A549 (cell line): Measurements from ENCODE around the gene ZNF814. TPM values are rescaled to one million over a fixed set of nuclear protein-coding genes. Genes with fewer than 3 reads are reported as not detected.

ENCODE experiments used
- ATAC-seq, 2 experiments: fragments of 200-7000 bp in 1 of 2; fragments of >200 bp in 1 of 2; cut with Nextera tagmentation in 1 of 2; cut with Tn5 transposase in 1 of 2; 3 replicates each; pipeline versions ENCODE4 v1.8.0 to v1.9.1; 2018 to 2020; ENCODE audit warnings: mild to moderate bottlenecking in 1 of 2, moderate library complexity in 1 of 2
- CTCF ChIA-PET: fragments of 300-600 bp; sonication (Branson Sonifier 250); formaldehyde crosslinking; extraction: SDS; loops from one replicate; lab custom pipeline; 2021; ENCODE audit warnings: antibody characterized with exemption, inconsistent platforms; lab: Yijun Ruan, JAX
- POLR2A ChIA-PET: fragments of 350-600 bp; formaldehyde crosslinking; extraction: SDS; loops from one replicate; lab custom pipeline; 2021; ENCODE audit warnings: antibody characterized with exemption, inconsistent platforms; lab: Yijun Ruan, JAX
- DNase-seq, 2 experiments: peaks; one replicate each; pipeline versions ENCODE4 v3.0.0 to v3.0.0-alpha.2; 2011 to 2016; ENCODE audit warnings: low read depth in 1 of 2, low spot score in 1 of 2
- FAIRE-seq: peaks from 2 replicates; lab custom pipeline; 2011; peaks lifted over from hg19 to GRCh38; lab: Jason Lieb, UNC
- H3K27ac ChIP-seq, 2 experiments: fragments of >200 bp; sonication (Bioruptor Twin); formaldehyde crosslinking; 3 replicates each; pipeline ENCODE4 v1.5.1; 2016 to 2017
- H3K4me1 ChIP-seq: fragments of >200 bp; sonication (Bioruptor Twin); formaldehyde crosslinking; 3 replicates; pipeline ENCODE4 v1.6.1; 2016
- H3K4me2 ChIP-seq: fragments of >200 bp; sonication (Bioruptor Twin); formaldehyde crosslinking; 3 replicates; pipeline ENCODE4 v1.6.1; 2016
- H3K4me3 ChIP-seq: fragments of >200 bp; sonication (Bioruptor Twin); formaldehyde crosslinking; 3 replicates; pipeline ENCODE4 v1.5.1; 2016
- H3K9me3 ChIP-seq: fragments of >200 bp; sonication (Bioruptor Twin); formaldehyde crosslinking; 3 replicates; pipeline ENCODE4 v1.6.1; 2016
- CBX8 ChIP-seq: fragments of 200-600 bp; sonication (generic); IDR thresholded peaks from 2 replicates; pipeline ENCODE4 v1.6.1; 2016
- ELK1 ChIP-seq: fragments of 150-350 bp; IDR thresholded peaks from 2 replicates; pipeline ENCODE4 v1.6.1; 2014; ENCODE audit warnings: low read depth, mild to moderate bottlenecking, low read length
- GATA3 ChIP-seq: IDR thresholded peaks from 2 replicates; pipeline ENCODE4 v1.6.1; 2012; ENCODE audit warnings: borderline replicate concordance
- HOXA7 ChIP-seq: fragments of 250-450 bp; sonication (Bioruptor Pico); IDR thresholded peaks from 2 replicates; pipeline ENCODE4 v1.5.0; 2020; ENCODE audit warnings: mild to moderate bottlenecking, moderate library complexity
- JUNB ChIP-seq: fragments of >200 bp; sonication (Bioruptor Twin); formaldehyde crosslinking; IDR thresholded peaks from 2 replicates; pipeline ENCODE4 v1.6.1; 2016
- NPAS2 ChIP-seq: fragments of 250-450 bp; sonication (Bioruptor Pico); IDR thresholded peaks from 2 replicates; pipeline ENCODE4 v1.8.0; 2022; ENCODE audit warnings: mild to moderate bottlenecking, moderate library complexity, borderline replicate concordance
- POLR2A ChIP-seq: IDR thresholded peaks from 2 replicates; pipeline ENCODE4 v1.6.1; 2012; ENCODE audit warnings: mild to moderate bottlenecking, low read length
- RCOR1 ChIP-seq: fragments of 150-350 bp; IDR thresholded peaks from 2 replicates; pipeline ENCODE4 v1.6.1; 2014; ENCODE audit warnings: antibody characterized with exemption, low read length, low read depth
- RNF2 ChIP-seq: fragments of 200-600 bp; sonication (generic); IDR thresholded peaks from 2 replicates; pipeline ENCODE4 v1.6.1; 2016; ENCODE audit warnings: low read depth, mild to moderate bottlenecking, antibody characterized with exemption, moderate library complexity, borderline replicate concordance
- WGBS: methylation state at CpG from one replicate; pipeline ENCODE4 v1.1.6; 2017; ENCODE audit errors: missing lambda C conversion rate; 5-methylcytosine and 5-hydroxymethylcytosine counted together
- polyA plus RNA-seq, 4 experiments: library from polyadenylated mRNA; depleted of rRNA in 3 of 4; stranded (reverse); fragments of >200 nt; fragmentation: RNase III in 1 of 4; extraction: RNeasy Plus Mini Kit Qiagen cat#74134 plus additional on column Dnase treatment in 1 of 4; gene quantifications; 2 replicates in 3 of 4; 3 replicates in 1 of 4; pipeline ENCODE4 v1.2.3, GENCODE V29; 2011 to 2017

Gene ZNF814
- polyA plus RNA-seq, 2 of the 4 experiments (the other 2 are of a cell fraction): 2.1 to 5.5 TPM

DNA sequence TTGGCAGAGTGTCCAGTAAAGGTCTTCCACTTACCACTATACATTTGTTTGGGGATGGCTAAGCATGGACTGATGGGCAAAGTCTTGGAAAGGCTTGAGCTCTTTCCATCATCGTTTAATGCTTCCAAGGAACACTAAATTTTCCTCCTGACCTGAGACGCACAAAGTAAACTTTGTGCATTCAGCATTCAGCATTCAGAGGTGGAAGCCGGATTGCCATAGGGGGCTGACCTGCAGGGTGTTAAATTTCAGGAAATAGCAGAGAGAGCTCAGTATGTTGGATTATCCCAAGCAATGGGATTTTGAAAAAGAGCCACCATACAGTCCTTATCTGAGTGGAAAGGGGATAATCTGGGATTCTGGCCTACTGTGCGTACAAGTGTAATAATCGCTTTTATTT is 88.1 kb downstream of the ZNF814 start:
- no peak overlapping the region for H3K4me3 ChIP-seq
- ChIA-PET POLR2A (no interaction called here), CTCF (no interaction called here)
- H3K4me1 ChIP-seq: no peaks in the 10 kb centered on the region
- peaks cover 76% of the 10 kb centered on the region for H3K9me3 ChIP-seq
- H3K4me2 ChIP-seq: no peak overlapping the region
- no peak overlapping the region for H3K27ac ChIP-seq
- DNase-seq (no peak), FAIRE-seq (no peak)
- 95% methylated on average over 5 of the region's 5 CpGs for WGBS
- TF ChIP-seq ELK1 (no peak), GATA3 (no peak), RCOR1 (no peak), JUNB (no peak), CBX8 (no peak), NPAS2 (CRISPR knock-in tag) (no peak), POLR2A (no peak), RNF2 (no peak), HOXA7 (CRISPR knock-in tag) (no peak)
- TF ChIP-seq, all 56 proteins: peak for 0
- ATAC-seq: no peak

Other genes with a start within 250 kb of the ZNF814 start
- gene ZSCAN4, start 220.1 kb downstream of the ZNF814 start, polyA plus RNA-seq (2011; rRNA removed): 0.04 TPM in 1 of 2 replicates, not detected in the other
- gene ZSCAN4, start 220.1 kb downstream of the ZNF814 start, polyA plus RNA-seq (2017; fragmentation: RNase III; extraction: RNeasy Plus Mini Kit Qiagen cat#74134 plus additional on column Dnase treatment): not detected in 3 replicates
- 8.2 and 8.4 TPM in 2 replicates for gene ZNF551, start 207.1 kb downstream of the ZNF814 start, polyA plus RNA-seq (2011; rRNA removed)
- 4.2 to 6.0 TPM (median 4.3 TPM) in 3 replicates for gene ZNF551, start 207.1 kb downstream of the ZNF814 start, polyA plus RNA-seq (2017; fragmentation: RNase III; extraction: RNeasy Plus Mini Kit Qiagen cat#74134 plus additional on column Dnase treatment)
- not detected in 2 replicates for gene ZNF154, start 179.8 kb downstream of the ZNF814 start, polyA plus RNA-seq (2011; rRNA removed)
- not detected in 3 replicates for gene ZNF154, start 179.8 kb downstream of the ZNF814 start, polyA plus RNA-seq (2017; fragmentation: RNase III; extraction: RNeasy Plus Mini Kit Qiagen cat#74134 plus additional on column Dnase treatment)
- 1.4 and 1.5 TPM in 2 replicates for gene ZNF671, start 161.4 kb downstream of the ZNF814 start, polyA plus RNA-seq (2011; rRNA removed)
- gene ZNF671, start 161.4 kb downstream of the ZNF814 start, polyA plus RNA-seq (2017; fragmentation: RNase III; extraction: RNeasy Plus Mini Kit Qiagen cat#74134 plus additional on column Dnase treatment): 0.85 to 1.1 TPM (median 1.0 TPM) in 3 replicates
- gene ZNF776, start 142.2 kb downstream of the ZNF814 start, polyA plus RNA-seq (2011; rRNA removed): 9.3 and 10.5 TPM in 2 replicates
- 5.3 to 7.0 TPM (median 6.1 TPM) in 3 replicates for gene ZNF776, start 142.2 kb downstream of the ZNF814 start, polyA plus RNA-seq (2017; fragmentation: RNase III; extraction: RNeasy Plus Mini Kit Qiagen cat#74134 plus additional on column Dnase treatment)
- gene ZNF586, start 119.4 kb downstream of the ZNF814 start, polyA plus RNA-seq (2011; rRNA removed): 8.1 and 8.2 TPM in 2 replicates
- gene ZNF586, start 119.4 kb downstream of the ZNF814 start, polyA plus RNA-seq (2017; fragmentation: RNase III; extraction: RNeasy Plus Mini Kit Qiagen cat#74134 plus additional on column Dnase treatment): 7.1 to 8.5 TPM (median 7.3 TPM) in 3 replicates
- gene ZNF552, start 74.1 kb downstream of the ZNF814 start, polyA plus RNA-seq (2011; rRNA removed): 5.7 and 5.8 TPM in 2 replicates
- 6.0 to 7.2 TPM (median 6.5 TPM) in 3 replicates for gene ZNF552, start 74.1 kb downstream of the ZNF814 start, polyA plus RNA-seq (2017; fragmentation: RNase III; extraction: RNeasy Plus Mini Kit Qiagen cat#74134 plus additional on column Dnase treatment)
- 14.2 and 14.9 TPM in 2 replicates for gene ZNF587B, start 58.7 kb downstream of the ZNF814 start, polyA plus RNA-seq (2011; rRNA removed)
- gene ZNF587B, start 58.7 kb downstream of the ZNF814 start, polyA plus RNA-seq (2017; fragmentation: RNase III; extraction: RNeasy Plus Mini Kit Qiagen cat#74134 plus additional on column Dnase treatment): 13.2 to 15.8 TPM (median 14.1 TPM) in 3 replicates
- 12.1 and 17.2 TPM in 2 replicates for gene ZNF587, start 39.2 kb downstream of the ZNF814 start, polyA plus RNA-seq (2011; rRNA removed)
- gene ZNF587, start 39.2 kb downstream of the ZNF814 start, polyA plus RNA-seq (2017; fragmentation: RNase III; extraction: RNeasy Plus Mini Kit Qiagen cat#74134 plus additional on column Dnase treatment): 10.2 to 11.2 TPM (median 10.7 TPM) in 3 replicates
- gene ZNF417, start 27.6 kb upstream of the ZNF814 start, polyA plus RNA-seq (2011; rRNA removed): 8.0 and 8.7 TPM in 2 replicates
- 5.6 to 5.9 TPM (median 5.8 TPM) in 3 replicates for gene ZNF417, start 27.6 kb upstream of the ZNF814 start, polyA plus RNA-seq (2017; fragmentation: RNase III; extraction: RNeasy Plus Mini Kit Qiagen cat#74134 plus additional on column Dnase treatment)
- gene ZNF418, start 46.4 kb upstream of the ZNF814 start, polyA plus RNA-seq (2011; rRNA removed): 2.8 and 3.2 TPM in 2 replicates
- gene ZNF418, start 46.4 kb upstream of the ZNF814 start, polyA plus RNA-seq (2017; fragmentation: RNase III; extraction: RNeasy Plus Mini Kit Qiagen cat#74134 plus additional on column Dnase treatment): 1.8 to 3.0 TPM (median 2.2 TPM) in 3 replicates
- 2.5 and 2.9 TPM in 2 replicates for gene ZNF256, start 58.7 kb upstream of the ZNF814 start, polyA plus RNA-seq (2011; rRNA removed)
- gene ZNF256, start 58.7 kb upstream of the ZNF814 start, polyA plus RNA-seq (2017; fragmentation: RNase III; extraction: RNeasy Plus Mini Kit Qiagen cat#74134 plus additional on column Dnase treatment): 1.4 to 1.7 TPM (median 1.6 TPM) in 3 replicates
- 0.13 and 0.15 TPM in 2 replicates for gene C19orf18, start 85.5 kb upstream of the ZNF814 start, polyA plus RNA-seq (2011; rRNA removed)
- 0.17 to 0.25 TPM in 2 of 3 replicates, not detected in the other for gene C19orf18, start 85.5 kb upstream of the ZNF814 start, polyA plus RNA-seq (2017; fragmentation: RNase III; extraction: RNeasy Plus Mini Kit Qiagen cat#74134 plus additional on column Dnase treatment)
- 4.8 and 5.1 TPM in 2 replicates for gene ZNF606, start 113.8 kb upstream of the ZNF814 start, polyA plus RNA-seq (2011; rRNA removed)
- 4.5 to 5.1 TPM (median 4.5 TPM) in 3 replicates for gene ZNF606, start 113.8 kb upstream of the ZNF814 start, polyA plus RNA-seq (2017; fragmentation: RNase III; extraction: RNeasy Plus Mini Kit Qiagen cat#74134 plus additional on column Dnase treatment)
- gene ZSCAN1, start 145.0 kb upstream of the ZNF814 start, polyA plus RNA-seq (2011; rRNA removed): not detected in 2 replicates
- gene ZSCAN1, start 145.0 kb upstream of the ZNF814 start, polyA plus RNA-seq (2017; fragmentation: RNase III; extraction: RNeasy Plus Mini Kit Qiagen cat#74134 plus additional on column Dnase treatment): not detected in 3 replicates
- gene ZNF135, start 170.2 kb upstream of the ZNF814 start, polyA plus RNA-seq (2011; rRNA removed): not detected in 2 replicates
- gene ZNF135, start 170.2 kb upstream of the ZNF814 start, polyA plus RNA-seq (2017; fragmentation: RNase III; extraction: RNeasy Plus Mini Kit Qiagen cat#74134 plus additional on column Dnase treatment): not detected in 3 replicates
- 2.2 and 2.9 TPM in 2 replicates for gene ZSCAN18, start 209.2 kb upstream of the ZNF814 start, polyA plus RNA-seq (2011; rRNA removed)
- gene ZSCAN18, start 209.2 kb upstream of the ZNF814 start, polyA plus RNA-seq (2017; fragmentation: RNase III; extraction: RNeasy Plus Mini Kit Qiagen cat#74134 plus additional on column Dnase treatment): 2.3 to 3.3 TPM (median 2.6 TPM) in 3 replicates